Neutrophil (primary cell): ENCODE results near the gene FBXW7.

ENCODE experiments used
- H3K27ac ChIP-seq: fragments of 200-600 bp; sonication (generic); 2 replicates; pipeline ENCODE4 v1.5.1; 2016; ENCODE audit warnings: mild to moderate bottlenecking, moderate library complexity
- H3K27me3 ChIP-seq: fragments of 200-600 bp; sonication (generic); 2 replicates; pipeline ENCODE4 v1.6.0; 2016; ENCODE audit warnings: mild to moderate bottlenecking
- H3K36me3 ChIP-seq: fragments of 200-600 bp; sonication (generic); 2 replicates; pipeline ENCODE4 v1.5.1; 2017
- H3K4me1 ChIP-seq, 2 experiments: fragments of 200-600 bp in 1 of 2; sonication (generic) in 1 of 2; 1 replicate in 1 of 2; 2 replicates in 1 of 2; pipeline versions ENCODE4 v1.5.1 to v1.6.1; 2013 to 2016; ENCODE audit warnings: low read depth in 1 of 2, low read length in 1 of 2, mild to moderate bottlenecking in 1 of 2, moderate library complexity in 1 of 2; ENCODE audit not compliant: control insufficient read depth in 1 of 2, insufficient read depth in 1 of 2
- H3K4me3 ChIP-seq, 2 experiments: fragments of 200-600 bp in 1 of 2; sonication (generic) in 1 of 2; 1 replicate in 1 of 2; 2 replicates in 1 of 2; pipeline ENCODE4 v1.5.1; 2013 to 2016; ENCODE audit warnings: low read depth in 1 of 2, low read length in 1 of 2, mild to moderate bottlenecking in 1 of 2, moderate library complexity in 1 of 2
- H3K9me3 ChIP-seq: fragments of 200-600 bp; sonication (generic); 2 replicates; pipeline ENCODE4 v1.5.1; 2016
- TF ChIP-seq, protein P1 (sequence below): fragments of 200-600 bp; sonication (generic); IDR thresholded peaks from 2 replicates; pipeline ENCODE4 v1.5.1; 2016; ENCODE audit warnings: antibody characterized with exemption

Gene FBXW7

DNA sequence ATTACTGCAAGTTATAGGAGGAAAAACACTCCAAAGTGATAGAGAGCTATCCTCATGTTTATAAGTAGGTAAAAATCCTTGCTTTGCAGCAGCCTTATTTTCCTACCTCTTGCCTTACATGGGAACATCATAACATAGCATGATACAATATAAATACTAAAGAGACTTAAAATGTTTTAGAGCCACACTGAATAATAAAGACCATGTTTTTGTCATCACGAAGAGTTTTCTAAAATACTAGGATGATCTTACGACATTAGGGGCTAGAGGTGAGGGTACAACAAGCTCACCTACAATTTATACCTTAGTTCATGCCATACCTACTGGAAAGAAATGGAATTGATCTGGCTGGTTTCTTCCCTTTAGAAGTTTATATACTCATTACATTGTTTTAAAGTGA lies 184.8 kb downstream of the FBXW7 start:
- H3K4me3 ChIP-seq = no peak overlapping the region
- no peaks in the 10 kb centered on the region for H3K4me1 ChIP-seq
- peaks cover 6% of the 10 kb centered on the region for H3K36me3 ChIP-seq
- H3K9me3 ChIP-seq = no peaks in the 10 kb centered on the region
- no peak overlapping the region for H3K27ac ChIP-seq
- H3K27me3 ChIP-seq = no peaks in the 10 kb centered on the region
- TF ChIP-seq, protein P1, sequence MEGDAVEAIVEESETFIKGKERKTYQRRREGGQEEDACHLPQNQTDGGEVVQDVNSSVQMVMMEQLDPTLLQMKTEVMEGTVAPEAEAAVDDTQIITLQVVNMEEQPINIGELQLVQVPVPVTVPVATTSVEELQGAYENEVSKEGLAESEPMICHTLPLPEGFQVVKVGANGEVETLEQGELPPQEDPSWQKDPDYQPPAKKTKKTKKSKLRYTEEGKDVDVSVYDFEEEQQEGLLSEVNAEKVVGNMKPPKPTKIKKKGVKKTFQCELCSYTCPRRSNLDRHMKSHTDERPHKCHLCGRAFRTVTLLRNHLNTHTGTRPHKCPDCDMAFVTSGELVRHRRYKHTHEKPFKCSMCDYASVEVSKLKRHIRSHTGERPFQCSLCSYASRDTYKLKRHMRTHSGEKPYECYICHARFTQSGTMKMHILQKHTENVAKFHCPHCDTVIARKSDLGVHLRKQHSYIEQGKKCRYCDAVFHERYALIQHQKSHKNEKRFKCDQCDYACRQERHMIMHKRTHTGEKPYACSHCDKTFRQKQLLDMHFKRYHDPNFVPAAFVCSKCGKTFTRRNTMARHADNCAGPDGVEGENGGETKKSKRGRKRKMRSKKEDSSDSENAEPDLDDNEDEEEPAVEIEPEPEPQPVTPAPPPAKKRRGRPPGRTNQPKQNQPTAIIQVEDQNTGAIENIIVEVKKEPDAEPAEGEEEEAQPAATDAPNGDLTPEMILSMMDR = no peak

DNA sequence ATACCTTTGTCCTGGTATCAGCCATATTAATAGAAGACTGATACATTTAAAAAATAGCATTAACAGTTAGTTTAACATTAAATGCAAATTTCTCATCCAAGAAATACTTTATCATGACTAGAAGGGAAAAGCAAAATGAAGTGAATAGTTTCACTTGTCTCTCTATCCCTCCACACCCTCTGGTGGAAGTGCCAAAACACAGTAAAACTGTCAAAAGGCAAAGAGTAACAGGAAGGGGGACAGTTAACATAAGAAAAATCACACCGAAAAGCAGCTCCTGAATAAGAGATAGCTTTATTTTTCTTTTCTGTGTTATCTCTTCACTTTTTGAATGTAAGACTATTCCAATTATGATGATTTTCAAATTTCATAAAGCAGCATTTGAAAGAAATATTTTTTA lies 187.2 kb downstream of the FBXW7 start:
- no peak overlapping the region for H3K27ac ChIP-seq
- H3K27me3 ChIP-seq = no peaks in the 10 kb centered on the region
- H3K4me1 ChIP-seq = no peaks in the 10 kb centered on the region
- H3K36me3 ChIP-seq = peaks cover 6% of the 10 kb centered on the region
- TF ChIP-seq, protein P1 = no peak
- no peak overlapping the region for H3K4me3 ChIP-seq
- H3K9me3 ChIP-seq = no peaks in the 10 kb centered on the region

DNA sequence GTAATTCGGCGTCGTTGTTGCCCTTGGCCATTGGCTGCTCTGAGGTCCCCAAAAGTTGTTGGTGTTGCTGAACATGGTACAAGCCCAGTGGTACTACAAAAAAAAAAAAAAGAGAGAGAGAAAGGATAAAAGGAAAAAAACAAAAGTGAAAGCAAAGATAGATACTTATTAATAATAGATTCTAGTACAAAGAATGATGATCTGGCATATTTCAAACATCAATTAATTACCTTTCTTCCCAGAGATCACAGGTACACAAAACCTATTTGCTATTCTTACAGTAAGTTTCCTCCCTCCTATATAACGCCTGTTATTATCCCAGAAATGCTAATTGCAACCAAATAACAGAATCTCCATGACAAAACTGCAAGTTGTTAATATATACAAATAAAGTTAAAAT lies 188.9 kb downstream of the FBXW7 start:
- Histone ChIP-seq H3K4me3 (no peak overlapping the region), H3K27me3 (no peaks in the 10 kb centered on the region), H3K9me3 (no peaks in the 10 kb centered on the region), H3K27ac (no peak overlapping the region), H3K36me3 (peaks cover 6% of the 10 kb centered on the region), H3K4me1 (no peaks in the 10 kb centered on the region)
- TF ChIP-seq, protein P1 = no peak

DNA sequence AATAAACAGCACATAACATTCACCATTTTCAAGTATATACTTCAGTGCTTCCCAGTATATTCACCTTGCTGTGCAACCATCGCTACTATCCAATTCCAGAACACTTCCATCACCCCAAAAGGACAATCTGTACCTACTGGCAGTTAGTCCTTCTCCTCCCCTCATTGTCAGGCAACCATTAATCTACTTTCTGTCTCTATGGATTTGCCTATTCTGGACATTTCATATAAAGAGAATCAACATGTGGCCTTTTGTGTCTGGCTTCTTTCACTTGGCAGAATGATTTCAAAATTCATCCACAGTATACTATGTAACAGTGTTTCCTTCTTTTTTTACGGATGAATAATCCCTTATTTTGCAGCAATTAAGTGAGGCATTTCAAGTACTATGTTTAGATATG lies 189.4 kb downstream of the FBXW7 start:
- no peaks in the 10 kb centered on the region for H3K27me3 ChIP-seq
- peaks cover 6% of the 10 kb centered on the region for H3K36me3 ChIP-seq
- no peaks in the 10 kb centered on the region for H3K4me1 ChIP-seq
- H3K4me3 ChIP-seq = no peak overlapping the region
- no peaks in the 10 kb centered on the region for H3K9me3 ChIP-seq
- TF ChIP-seq, protein P1 = no peak
- H3K27ac ChIP-seq = no peak overlapping the region

DNA sequence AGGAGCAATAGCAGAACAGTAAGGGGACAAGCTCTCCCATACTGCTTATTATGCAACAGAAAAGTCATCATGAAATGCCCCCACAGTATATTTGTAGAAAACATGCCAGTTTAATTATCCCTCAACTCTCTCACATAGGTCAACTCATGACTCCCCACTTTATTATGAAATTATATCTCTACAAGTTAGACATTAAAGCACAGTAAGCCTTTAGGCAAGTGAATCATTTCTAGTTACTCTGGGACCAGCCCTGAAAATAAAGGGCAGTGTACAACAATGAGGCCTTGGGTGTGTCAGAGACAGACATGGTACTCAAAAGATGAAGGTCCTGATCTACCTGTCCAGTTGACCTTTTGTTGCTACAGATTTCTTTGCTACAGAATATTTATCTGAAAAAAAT lies 191.9 kb downstream of the FBXW7 start:
- Histone ChIP-seq H3K4me3 (no peak overlapping the region), H3K27me3 (no peaks in the 10 kb centered on the region), H3K9me3 (no peaks in the 10 kb centered on the region), H3K36me3 (peaks cover 11% of the 10 kb centered on the region), H3K4me1 (no peaks in the 10 kb centered on the region), H3K27ac (no peak overlapping the region)
- TF ChIP-seq, protein P1 = no peak

DNA sequence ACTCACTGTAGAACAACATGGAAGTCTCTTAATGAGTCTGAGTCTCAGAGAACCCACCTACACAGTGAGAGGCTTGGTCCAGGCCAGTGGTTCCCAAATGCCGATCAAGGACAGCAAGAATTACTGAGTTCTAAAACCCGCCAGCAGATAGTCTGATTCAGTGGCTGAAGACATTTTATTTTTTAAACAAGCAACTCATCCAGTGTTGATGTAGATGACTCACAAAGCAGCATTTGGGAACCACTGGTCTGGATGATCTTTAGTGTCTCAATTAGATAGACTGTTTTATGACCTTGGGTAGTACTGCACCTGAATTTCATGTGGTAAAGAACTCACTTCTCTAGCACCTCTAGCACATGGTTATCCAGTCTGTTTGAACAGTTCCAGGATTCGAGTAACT lies 193.6 kb downstream of the FBXW7 start:
- TF ChIP-seq, protein P1 = no peak
- no peak overlapping the region for H3K27ac ChIP-seq

More for the DNA sequence above, 193.6 kb downstream of the FBXW7 start:
- Histone ChIP-seq H3K27me3 (no peaks in the 10 kb centered on the region), H3K9me3 (no peaks in the 10 kb centered on the region), H3K4me3 (no peak overlapping the region), H3K36me3 (peaks cover 17% of the 10 kb centered on the region), H3K4me1 (no peaks in the 10 kb centered on the region)
